Measurements from ENCODE around the gene GJC1.

Gene GJC1

GRCh38 chr17:44754276-44754675 is 75.8 kb downstream of the GJC1 start:
- no peak overlapping the region for H3K4me3 ChIP-seq (ENCODE audit: low read length)
- TF ChIP-seq CTCF (IDR thresholded peaks at IDR 0.05; ENCODE audit: insufficient read depth, low read depth, low read length, missing control alignments) = no peak

GRCh38 chr17:44752953-44753861 is 76.9 kb downstream of the GJC1 start:
- DNase-seq (ENCODE audit: low read depth) = no peak
- no peak for TF ChIP-seq CTCF (IDR thresholded peaks at IDR 0.05; ENCODE audit: insufficient read depth, low read depth, low read length, missing control alignments)
- no peak overlapping the region for H3K4me3 ChIP-seq (ENCODE audit: low read length)

More at GRCh38 chr17:44754276-44754675, 75.8 kb downstream of the GJC1 start:
- DNase-seq (ENCODE audit: low read depth) = no peak

GRCh38 chr17:44751806-44752205 is 78.3 kb downstream of the GJC1 start:
- no peak for DNase-seq (ENCODE audit: low read depth)
- H3K4me3 ChIP-seq (ENCODE audit: low read length) = no peak overlapping the region
- no peak for TF ChIP-seq CTCF (IDR thresholded peaks at IDR 0.05; ENCODE audit: insufficient read depth, low read depth, low read length, missing control alignments)

- DNase-seq (ENCODE audit: low read depth) = no peak
- no peak overlapping the region for H3K4me3 ChIP-seq (ENCODE audit: low read length)
- no peak for TF ChIP-seq CTCF (IDR thresholded peaks at IDR 0.05; ENCODE audit: insufficient read depth, low read depth, low read length, missing control alignments)
Measured at GRCh38 chr17:44751331-44751730, 78.8 kb downstream of the GJC1 start.

GRCh38 chr17:44749980-44750318 is 80.1 kb downstream of the GJC1 start:
- no peak overlapping the region for H3K4me3 ChIP-seq (ENCODE audit: low read length)
- TF ChIP-seq CTCF (IDR thresholded peaks at IDR 0.05; ENCODE audit: insufficient read depth, low read depth, low read length, missing control alignments) = no peak
- no peak for DNase-seq (ENCODE audit: low read depth)

- DNase-seq (ENCODE audit: low read depth) = no peak
- H3K4me3 ChIP-seq (ENCODE audit: low read length) = no peak overlapping the region
- TF ChIP-seq CTCF (IDR thresholded peaks at IDR 0.05; ENCODE audit: insufficient read depth, low read depth, low read length, missing control alignments) = no peak
Measured at GRCh38 chr17:44749076-44749979, 80.8 kb downstream of the GJC1 start.

All from epithelial cell of esophagus (primary cell).